KBM-7 (cell line): Measurements from ENCODE around the gene SUSD1.

ENCODE experiments used
- DNase-seq: peaks from one replicate; pipeline ENCODE4 v3.0.0-alpha.2; 2015
- in situ Hi-C: fragments of 300-500 bp; cut with MboI; formaldehyde crosslinking; loops from 2 replicates; pipeline ENCODE4 v1.14.3; 2020; ENCODE audit warnings: low sequenced_read_pairs, low pct_unique_long_range_greater_than_20kb, mixed read lengths

SUSD1 gene

GRCh38 chr9:112054916-112055315 is 120.2 kb downstream of the SUSD1 start:
- in situ Hi-C loops: no loop called here

GRCh38 chr9:112051812-112052211 is 123.3 kb downstream of the SUSD1 start:
- no peak for DNase-seq
- in situ Hi-C loops: no loop called here

More at GRCh38 chr9:112054916-112055315, 120.2 kb downstream of the SUSD1 start:
- DNase-seq: no peak

- DNase-seq: no peak
Measured at GRCh38 chr9:112050544-112051475, 124.3 kb downstream of the SUSD1 start.

GRCh38 chr9:112049811-112050516 is 125.1 kb downstream of the SUSD1 start:
- in situ Hi-C loops: no loop called here
- no peak for DNase-seq

More at GRCh38 chr9:112050544-112051475, 124.3 kb downstream of the SUSD1 start:
- in situ Hi-C loops: no loop called here

GRCh38 chr9:112048924-112049691 is 126.0 kb downstream of the SUSD1 start:
- no peak for DNase-seq
- in situ Hi-C loops: no loop called here

- DNase-seq: no peak
- in situ Hi-C loops: no loop called here
Measured at GRCh38 chr9:112047538-112048066, 127.5 kb downstream of the SUSD1 start.

GRCh38 chr9:112046181-112046580 is 128.9 kb downstream of the SUSD1 start:
- in situ Hi-C loops: no loop called here
- DNase-seq: no peak

- DNase-seq: no peak
- in situ Hi-C loops: no loop called here
Measured at GRCh38 chr9:112044881-112045280, 130.2 kb downstream of the SUSD1 start.

- no peak for DNase-seq
- in situ Hi-C loops: no loop called here
Measured at GRCh38 chr9:112044186-112044585, 130.9 kb downstream of the SUSD1 start.

- DNase-seq: no peak
- in situ Hi-C loops: no loop called here
Measured at GRCh38 chr9:112043423-112043822, 131.7 kb downstream of the SUSD1 start.

- DNase-seq: no peak
- in situ Hi-C loops: no loop called here
Measured at GRCh38 chr9:112042769-112043168, 132.3 kb downstream of the SUSD1 start.

GRCh38 chr9:112042244-112042638 is 132.9 kb downstream of the SUSD1 start:
- no peak for DNase-seq
- in situ Hi-C loops: no loop called here

- no peak for DNase-seq
Measured at GRCh38 chr9:112041536-112042243, 133.4 kb downstream of the SUSD1 start.

GRCh38 chr9:112041199-112041535 is 133.9 kb downstream of the SUSD1 start:
- DNase-seq: no peak
- in situ Hi-C loops: no loop called here

More at GRCh38 chr9:112041536-112042243, 133.4 kb downstream of the SUSD1 start:
- in situ Hi-C loops: no loop called here

- DNase-seq: no peak
- in situ Hi-C loops: no loop called here
Measured at GRCh38 chr9:112038017-112038408, 137.1 kb downstream of the SUSD1 start.

GRCh38 chr9:112037281-112038016 is 137.6 kb downstream of the SUSD1 start:
- in situ Hi-C loops: no loop called here
- DNase-seq: peak; percentile 94

- in situ Hi-C loops: no loop called here
- DNase-seq: no peak
Measured at GRCh38 chr9:112035166-112035826, 139.8 kb downstream of the SUSD1 start.

GRCh38 chr9:112034216-112034611 is 140.9 kb downstream of the SUSD1 start:
- in situ Hi-C loops: no loop called here

More at GRCh38 chr9:112034216-112034611, 140.9 kb downstream of the SUSD1 start:
- DNase-seq: no peak
